K562 (cell line): ENCODE results near the gene TOR1B. TPM values are rescaled to one million over a fixed set of nuclear protein-coding genes. Genes with fewer than 3 reads are reported as not detected.

Experiments
- ATAC-seq: fragments of 200-7000 bp; cut with Tn5 transposase; 3 replicates; pipeline ENCODE4 v1.9.1; 2020; ENCODE audit warnings: moderate library complexity
- BruUV-seq: library from RNA; stranded (reverse); fragments of 400-500 nt; replicated peaks from 2 replicates; lab custom pipeline; 2021; lab: Mats Ljungman, UMichigan
- CTCF ChIA-PET: fragments of 300-600 bp; formaldehyde crosslinking; extraction: SDS; loops from one replicate; lab custom pipeline; 2021; ENCODE audit warnings: low intra/inter-chr PET ratio; lab: Yijun Ruan, JAX
- POLR2A ChIA-PET: fragments of 300-600, 350-650 bp; sonication (Branson Sonifier 250); formaldehyde crosslinking; extraction: SDS; loops from one replicate; lab custom pipeline; 2021; ENCODE audit warnings: antibody characterized with exemption, inconsistent platforms; lab: Yijun Ruan, JAX
- DNase-seq, 4 experiments: peaks; one replicate each; pipeline versions ENCODE4 v3.0.0 to v3.0.0-alpha.2; 2011 to 2018; ENCODE audit warnings: low spot score in 3 of 4, mixed read lengths in 3 of 4; ENCODE audit errors: extremely low read depth in 1 of 4
- FAIRE-seq: peaks from 2 replicates; lab custom pipeline; 2011; peaks lifted over from hg19 to GRCh38; lab: Jason Lieb, UNC
- H2AFZ ChIP-seq: 2 replicates; pipeline ENCODE4 v1.6.0; 2011; ENCODE audit warnings: low read depth, low read length, control low read depth, inconsistent platforms
- H3K27ac ChIP-seq: fragments of 200-600 bp; 3 replicates; pipeline ENCODE4 v1.8.0; 2011; ENCODE audit warnings: low read depth, mild to moderate bottlenecking, control low read depth, inconsistent platforms, low read length, moderate library complexity, mixed read lengths; ENCODE audit errors: extremely low read depth
- H3K27me3 ChIP-seq, 2 experiments: fragments of 300-600 bp in 1 of 2; 2 replicates in 1 of 2; 3 replicates in 1 of 2; pipeline versions ENCODE4 v1.6.0 to v1.8.0; 2011; ENCODE audit warnings: inconsistent platforms in 2 of 2, low read length in 2 of 2, mild to moderate bottlenecking in 1 of 2, mixed read lengths in 1 of 2, moderate library complexity in 1 of 2; ENCODE audit not compliant: control insufficient read depth in 2 of 2, insufficient read depth in 2 of 2
- H3K36me3 ChIP-seq: fragments of 300-600 bp; 3 replicates; pipeline ENCODE4 v1.8.0; 2011; ENCODE audit warnings: mild to moderate bottlenecking, low read length, inconsistent platforms; ENCODE audit not compliant: control insufficient read depth, insufficient read depth
- H3K4me1 ChIP-seq, 2 experiments: fragments of 200-600 bp in 1 of 2; replicated peaks in 1 of 2; 2 replicates in 1 of 2; 3 replicates in 1 of 2; pipeline versions ENCODE4 v1.5.1 to v1.8.0; 2011; ENCODE audit warnings: inconsistent platforms in 2 of 2, low read length in 2 of 2, mild to moderate bottlenecking in 1 of 2, mixed read lengths in 1 of 2, moderate library complexity in 1 of 2; ENCODE audit not compliant: control insufficient read depth in 2 of 2, insufficient read depth in 2 of 2
- H3K4me2 ChIP-seq: 2 replicates; pipeline ENCODE4 v1.6.1; 2011; ENCODE audit warnings: low read length, control low read depth, inconsistent platforms, mixed read lengths; ENCODE audit not compliant: insufficient read depth
- H3K4me3 ChIP-seq: fragments of 200-600 bp; sonication (generic), shearing (Covaris generic); 2 replicates; pipeline ENCODE4 v1.5.1; 2016; ENCODE audit warnings: control low read depth, inconsistent platforms
- H3K79me2 ChIP-seq: fragments of 200-600 bp; 3 replicates; pipeline ENCODE4 v1.8.0; 2011; ENCODE audit warnings: low read length, inconsistent platforms; ENCODE audit not compliant: control insufficient read depth, insufficient read depth
- H3K9ac ChIP-seq, 2 experiments: 2 replicates each; pipeline versions ENCODE4 v1.6.0 to v1.6.1; 2011; ENCODE audit warnings: low read depth in 2 of 2, low read length in 2 of 2, control low read depth in 1 of 2, inconsistent platforms in 1 of 2, mild to moderate bottlenecking in 1 of 2, mixed read lengths in 1 of 2; ENCODE audit not compliant: insufficient read depth in 1 of 2
- H3K9me1 ChIP-seq: one replicate; pipeline ENCODE4 v1.6.0; 2011; ENCODE audit warnings: inconsistent platforms, mild to moderate bottlenecking, low read length, moderate library complexity; ENCODE audit not compliant: control insufficient read depth, insufficient read depth
- H3K9me3 ChIP-seq: replicated peaks from 2 replicates; pipeline ENCODE4 v1.5.1; 2011; ENCODE audit warnings: low read depth, low read length, inconsistent platforms; ENCODE audit not compliant: control insufficient read depth, insufficient read depth
- H4K20me1 ChIP-seq: replicated peaks from 2 replicates; pipeline ENCODE4 v1.6.1; 2011; ENCODE audit warnings: low read length, inconsistent platforms, mixed read lengths; ENCODE audit not compliant: control insufficient read depth, insufficient read depth
- CXXC5 ChIP-seq: fragments of 250-450 bp; sonication (Bioruptor Pico); IDR thresholded peaks from 2 replicates; pipeline ENCODE4 v1.8.0; 2022; ENCODE audit warnings: inconsistent platforms, mild to moderate bottlenecking, moderate library complexity
- ETV5 ChIP-seq: sonication (generic); formaldehyde crosslinking; IDR thresholded peaks from 2 replicates; pipeline ENCODE4 v1.4.0; 2020; ENCODE audit warnings: low read depth, mild to moderate bottlenecking, missing genetic modification reagents
- GTF2F1 ChIP-seq: IDR thresholded peaks from 2 replicates; pipeline ENCODE4 v1.6.1; 2011; ENCODE audit warnings: low read depth, low read length, improper control_type of control experiment
- KAT7 ChIP-seq: sonication (generic); formaldehyde crosslinking; IDR thresholded peaks from 2 replicates; pipeline ENCODE4 v1.8.0; 2022; ENCODE audit warnings: missing genetic modification reagents, mild to moderate bottlenecking, borderline replicate concordance
- PCBP2 ChIP-seq: fragments of 200-400 bp; formaldehyde crosslinking; IDR thresholded peaks from 2 replicates; pipeline ENCODE4 v1.6.1; 2018; ENCODE audit warnings: low read length, low read depth, mild to moderate bottlenecking, moderate library complexity; ENCODE audit not compliant: poor library complexity, severe bottlenecking
- ZBTB8A ChIP-seq: fragments of 450-650 bp; IDR thresholded peaks from 2 replicates; pipeline ENCODE4 v1.6.1; 2018; ENCODE audit warnings: mild to moderate bottlenecking, moderate library complexity; ENCODE audit not compliant: partially characterized antibody
- WGBS: fragments of 100-300 bp; shearing (Covaris generic); methylation state at CpG from one replicate; pipeline ENCODE4 v1.1.6; 2016; ENCODE audit warnings: low coverage, mixed read lengths; ENCODE audit not compliant: insufficient coverage; ENCODE audit errors: missing lambda C conversion rate; 5-methylcytosine and 5-hydroxymethylcytosine counted together
- in situ Hi-C: fragments of 300-500 bp; cut with MboI; formaldehyde crosslinking; loops from 4 replicates; pipeline ENCODE4 v1.15.0; 2018; ENCODE audit warnings: inconsistent platforms, mixed read lengths
- intact Hi-C: fragments of 100-400 bp; cut with micrococcal nuclease; formaldehyde crosslinking; loops from 2 replicates; pipeline ENCODE4 v1.14.2; 2022
- polyA plus RNA-seq, 8 experiments: library from polyadenylated mRNA; depleted of rRNA in 4 of 8; stranded (reverse) in 5 of 8; unstranded in 3 of 8; fragments of >200 nt; fragmentation: Nextera tagmentation in 2 of 8; fragmentation: Illumina TruSeq in 1 of 8; extraction: Ambion mirVana in 2 of 8; extraction: Trizol in 1 of 8; gene quantifications; 2 replicates each; pipeline versions ENCODE4 v1.2.1 to v1.2.3, GENCODE V29; 2011 to 2014; ENCODE audit warnings: inconsistent platforms in 1 of 8, missing spikeins in 1 of 8
- total RNA-seq, 7 experiments: library from RNA; depleted of rRNA in 6 of 7; stranded (reverse); fragments of >200 nt in 6 of 7; fragmentation: Illumina TruSeq in 2 of 7; extraction: Trizol in 2 of 7; gene quantifications; 2 replicates each; pipeline versions ENCODE4 v1.2.1 to v1.2.3, GENCODE V29; 2011 to 2021; ENCODE audit warnings: low replicate concordance in 1 of 7
- TF ChIP-seq, protein P1 (sequence below): IDR thresholded peaks from 3 replicates; pipeline ENCODE4 v1.6.1; 2011; ENCODE audit warnings: borderline replicate concordance, mild to moderate bottlenecking, moderate library complexity; ENCODE audit not compliant: insufficient read length; ENCODE audit errors: extremely low read depth
- TF ChIP-seq, protein P2 (sequence below): IDR thresholded peaks from 2 replicates; pipeline ENCODE4 v1.6.1; 2011; ENCODE audit not compliant: insufficient read length; ENCODE audit errors: extremely low read depth

TOR1B gene
- total and polyA plus RNA-seq, 9 of the 15 experiments (the other 6 are each of a cell fraction or from before 2014, with no cell fraction given), result 4.2 to 36.5 (median 24.6) TPM

GRCh38 chr9:129835128-129835859 lies 32.3 kb downstream of the TOR1B start, which contains the start of the genes C9orf78 and USP20 (continued):
- TF ChIP-seq, protein P1, sequence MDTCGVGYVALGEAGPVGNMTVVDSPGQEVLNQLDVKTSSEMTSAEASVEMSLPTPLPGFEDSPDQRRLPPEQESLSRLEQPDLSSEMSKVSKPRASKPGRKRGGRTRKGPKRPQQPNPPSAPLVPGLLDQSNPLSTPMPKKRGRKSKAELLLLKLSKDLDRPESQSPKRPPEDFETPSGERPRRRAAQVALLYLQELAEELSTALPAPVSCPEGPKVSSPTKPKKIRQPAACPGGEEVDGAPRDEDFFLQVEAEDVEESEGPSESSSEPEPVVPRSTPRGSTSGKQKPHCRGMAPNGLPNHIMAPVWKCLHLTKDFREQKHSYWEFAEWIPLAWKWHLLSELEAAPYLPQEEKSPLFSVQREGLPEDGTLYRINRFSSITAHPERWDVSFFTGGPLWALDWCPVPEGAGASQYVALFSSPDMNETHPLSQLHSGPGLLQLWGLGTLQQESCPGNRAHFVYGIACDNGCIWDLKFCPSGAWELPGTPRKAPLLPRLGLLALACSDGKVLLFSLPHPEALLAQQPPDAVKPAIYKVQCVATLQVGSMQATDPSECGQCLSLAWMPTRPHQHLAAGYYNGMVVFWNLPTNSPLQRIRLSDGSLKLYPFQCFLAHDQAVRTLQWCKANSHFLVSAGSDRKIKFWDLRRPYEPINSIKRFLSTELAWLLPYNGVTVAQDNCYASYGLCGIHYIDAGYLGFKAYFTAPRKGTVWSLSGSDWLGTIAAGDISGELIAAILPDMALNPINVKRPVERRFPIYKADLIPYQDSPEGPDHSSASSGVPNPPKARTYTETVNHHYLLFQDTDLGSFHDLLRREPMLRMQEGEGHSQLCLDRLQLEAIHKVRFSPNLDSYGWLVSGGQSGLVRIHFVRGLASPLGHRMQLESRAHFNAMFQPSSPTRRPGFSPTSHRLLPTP, result no peak
- TF ChIP-seq, all 486 proteins: peak for 131

DNA sequence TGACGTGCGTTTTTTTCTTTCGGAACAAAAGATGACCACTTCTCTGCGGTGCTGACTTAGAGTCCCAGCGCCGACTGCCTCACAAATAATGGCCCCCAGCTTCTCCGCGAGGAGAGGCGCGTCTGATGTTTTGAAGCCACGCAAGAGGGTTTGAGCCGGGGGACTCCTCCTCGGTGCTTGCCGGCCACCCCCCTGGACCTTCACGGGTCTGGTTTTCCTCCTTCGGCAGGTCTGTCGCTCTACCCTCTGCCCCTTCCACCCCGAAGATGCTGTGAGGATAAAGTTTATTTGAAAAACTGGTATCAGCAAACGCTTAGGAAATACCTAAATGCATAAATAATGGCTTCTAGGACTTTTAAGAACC lies 32.9 kb downstream of the TOR1B start:
- Histone ChIP-seq H3K4me1 (peaks cover 45 to 48% of the 10 kb centered on the region in 2 experiments), H3K9ac (peak overlapping the region; percentile 88 to 97), H4K20me1 (no peaks in the 10 kb centered on the region), H3K9me3 (no peaks in the 10 kb centered on the region), H2AFZ (peak overlapping the region; percentile 10), H3K9me1 (peaks cover 9% of the 10 kb centered on the region), H3K27ac (peak overlapping the region; percentile 80), H3K79me2 (peaks cover 73% of the 10 kb centered on the region), H3K27me3 (no peaks in the 10 kb centered on the region), H3K4me2 (peak overlapping the region; percentile 89), H3K36me3 (peaks cover 52% of the 10 kb centered on the region), H3K4me3 (peak overlapping the region; percentile 90)
- WGBS, result under 1% methylated on average over 19 of the region's 19 CpGs
- BruUV-seq, result TSS peak; percentile 50
- DNase-seq (peak in 1 of 4 experiments; percentile 52), FAIRE-seq (no peak), ATAC-seq (peak; percentile 5)
- POLR2A ChIA-PET, result interaction anchor here (0.6 to 5.5 kb wide), 7 partner anchors 9 to 68 kb away, joined by 3 to 39 read pairs (median 7); no protein-coding TSS in a partner anchor
- intact Hi-C loops (loop anchor here (1.0 to 2.0 kb wide), 3 partner anchors 12 to 49 kb away; partner anchors contain the start of gene TOR1A), in situ Hi-C loops (no loop called here)
- CTCF ChIA-PET, result no interaction called here
- TF ChIP-seq, protein P2, sequence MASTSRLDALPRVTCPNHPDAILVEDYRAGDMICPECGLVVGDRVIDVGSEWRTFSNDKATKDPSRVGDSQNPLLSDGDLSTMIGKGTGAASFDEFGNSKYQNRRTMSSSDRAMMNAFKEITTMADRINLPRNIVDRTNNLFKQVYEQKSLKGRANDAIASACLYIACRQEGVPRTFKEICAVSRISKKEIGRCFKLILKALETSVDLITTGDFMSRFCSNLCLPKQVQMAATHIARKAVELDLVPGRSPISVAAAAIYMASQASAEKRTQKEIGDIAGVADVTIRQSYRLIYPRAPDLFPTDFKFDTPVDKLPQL, result no peak
- TF ChIP-seq ETV5 (CRISPR knock-in tag) (peak; percentile 49; the same call in 1 of the 2 replicates), KAT7 (CRISPR knock-in tag) (no peak), CXXC5 (no peak), ZBTB8A (no peak), PCBP2 (no peak), GTF2F1 (no peak)
